ENCODE measurements around the gene TEX38.

- TF ChIP-seq CTCF (IDR thresholded peaks at IDR 0.05) (no peak), EZH2 (IDR thresholded peaks at IDR 0.05; ENCODE audit: borderline replicate concordance, insufficient read depth, low read depth, low read length, poor library complexity, severe bottlenecking) (no peak)
Measured at GRCh38 chr1:46670134-46670533, 1.5 kb upstream of the TEX38 start.

Data from B cell (primary cell).